Measurements from ENCODE around the gene KCNH4.

- TF ChIP-seq, protein P1, sequence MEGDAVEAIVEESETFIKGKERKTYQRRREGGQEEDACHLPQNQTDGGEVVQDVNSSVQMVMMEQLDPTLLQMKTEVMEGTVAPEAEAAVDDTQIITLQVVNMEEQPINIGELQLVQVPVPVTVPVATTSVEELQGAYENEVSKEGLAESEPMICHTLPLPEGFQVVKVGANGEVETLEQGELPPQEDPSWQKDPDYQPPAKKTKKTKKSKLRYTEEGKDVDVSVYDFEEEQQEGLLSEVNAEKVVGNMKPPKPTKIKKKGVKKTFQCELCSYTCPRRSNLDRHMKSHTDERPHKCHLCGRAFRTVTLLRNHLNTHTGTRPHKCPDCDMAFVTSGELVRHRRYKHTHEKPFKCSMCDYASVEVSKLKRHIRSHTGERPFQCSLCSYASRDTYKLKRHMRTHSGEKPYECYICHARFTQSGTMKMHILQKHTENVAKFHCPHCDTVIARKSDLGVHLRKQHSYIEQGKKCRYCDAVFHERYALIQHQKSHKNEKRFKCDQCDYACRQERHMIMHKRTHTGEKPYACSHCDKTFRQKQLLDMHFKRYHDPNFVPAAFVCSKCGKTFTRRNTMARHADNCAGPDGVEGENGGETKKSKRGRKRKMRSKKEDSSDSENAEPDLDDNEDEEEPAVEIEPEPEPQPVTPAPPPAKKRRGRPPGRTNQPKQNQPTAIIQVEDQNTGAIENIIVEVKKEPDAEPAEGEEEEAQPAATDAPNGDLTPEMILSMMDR (conservative IDR thresholded peaks at IDR 0.05; ENCODE audit: low read depth, low read length), result no peak
- TF ChIP-seq EZH2 (IDR thresholded peaks at IDR 0.05; ENCODE audit: borderline replicate concordance, low read depth, low read length, poor library complexity, severe bottlenecking), result no peak
Measured at GRCh38 chr17:42132941-42133340, 48.0 kb downstream of the KCNH4 start.
